Prostate gland (tissue), 2 donors: Measurements from ENCODE around the gene WNT3A. TPM values are rescaled to one million over a fixed set of nuclear protein-coding genes. Genes with fewer than 3 reads are reported as not detected.

Experiments used
- DNase-seq: peaks from one replicate; pipeline ENCODE4 v3.0.0-alpha.2; 2019; ENCODE audit warnings: low spot score
- H3K27ac ChIP-seq, 2 donors: fragments of 200-600 bp; sonication (generic); 2 replicates each; pipeline ENCODE4 v1.5.1; 2017 to 2019
- H3K27me3 ChIP-seq: fragments of 200-600 bp; sonication (generic); replicated peaks from 2 replicates; pipeline ENCODE4 v1.5.1; 2019; ENCODE audit not compliant: insufficient read depth
- H3K36me3 ChIP-seq, 2 donors: fragments of 200-600 bp; sonication (generic); 1 replicate in 1 of 2; 2 replicates in 1 of 2; pipeline versions ENCODE4 v1.5.1 to v1.8.1; 2017 to 2019
- H3K4me1 ChIP-seq: fragments of 200-600 bp; sonication (generic); replicated peaks from 2 replicates; pipeline ENCODE4 v1.5.1; 2019
- H3K4me3 ChIP-seq, 2 donors: fragments of 200-600 bp; sonication (generic); 2 replicates each; pipeline ENCODE4 v1.5.1; 2017 to 2019
- H3K9me3 ChIP-seq: fragments of 200-600 bp; sonication (generic); 2 replicates; pipeline ENCODE4 v1.5.1; 2017
- POLR2A ChIP-seq: fragments of 450-650 bp; IDR thresholded peaks from one replicate; pipeline ENCODE4 v1.6.1; 2016; ENCODE audit warnings: antibody characterized with exemption, mild to moderate bottlenecking
- POLR2AphosphoS5 ChIP-seq: sonication (generic); formaldehyde crosslinking; IDR thresholded peaks from one replicate; pipeline ENCODE4 v1.6.1; 2017; ENCODE audit warnings: antibody characterized with exemption
- WGBS: methylation state at CpG from one replicate; pipeline ENCODE4 v1.1.5; 2018; 5-methylcytosine and 5-hydroxymethylcytosine counted together
- intact Hi-C: fragments of 100-400 bp; cut with DNase I; formaldehyde crosslinking; loops from one replicate; pipeline ENCODE4 v1.14.2; 2022
- total RNA-seq, 2 donors: library from RNA; depleted of rRNA; stranded (reverse); fragments of >200 nt; gene quantifications; one replicate each; pipeline ENCODE4 v1.1.0, GENCODE V29; 2016
- TF ChIP-seq, protein P1 (sequence below), 4 experiments: fragments of 200-600 bp in 2 of 4; fragments of 450-650 bp in 2 of 4; sonication (generic) in 2 of 4; IDR thresholded peaks; 1 replicate in 3 of 4; 2 replicates in 1 of 4; pipeline ENCODE4 v1.5.1; 2016 to 2019; ENCODE audit warnings: antibody characterized with exemption in 4 of 4, mild to moderate bottlenecking in 2 of 4, moderate library complexity in 2 of 4

The WNT3A gene
- total RNA-seq, 2 donors from 2014 or later = 2.4 to 4.8 TPM

DNA sequence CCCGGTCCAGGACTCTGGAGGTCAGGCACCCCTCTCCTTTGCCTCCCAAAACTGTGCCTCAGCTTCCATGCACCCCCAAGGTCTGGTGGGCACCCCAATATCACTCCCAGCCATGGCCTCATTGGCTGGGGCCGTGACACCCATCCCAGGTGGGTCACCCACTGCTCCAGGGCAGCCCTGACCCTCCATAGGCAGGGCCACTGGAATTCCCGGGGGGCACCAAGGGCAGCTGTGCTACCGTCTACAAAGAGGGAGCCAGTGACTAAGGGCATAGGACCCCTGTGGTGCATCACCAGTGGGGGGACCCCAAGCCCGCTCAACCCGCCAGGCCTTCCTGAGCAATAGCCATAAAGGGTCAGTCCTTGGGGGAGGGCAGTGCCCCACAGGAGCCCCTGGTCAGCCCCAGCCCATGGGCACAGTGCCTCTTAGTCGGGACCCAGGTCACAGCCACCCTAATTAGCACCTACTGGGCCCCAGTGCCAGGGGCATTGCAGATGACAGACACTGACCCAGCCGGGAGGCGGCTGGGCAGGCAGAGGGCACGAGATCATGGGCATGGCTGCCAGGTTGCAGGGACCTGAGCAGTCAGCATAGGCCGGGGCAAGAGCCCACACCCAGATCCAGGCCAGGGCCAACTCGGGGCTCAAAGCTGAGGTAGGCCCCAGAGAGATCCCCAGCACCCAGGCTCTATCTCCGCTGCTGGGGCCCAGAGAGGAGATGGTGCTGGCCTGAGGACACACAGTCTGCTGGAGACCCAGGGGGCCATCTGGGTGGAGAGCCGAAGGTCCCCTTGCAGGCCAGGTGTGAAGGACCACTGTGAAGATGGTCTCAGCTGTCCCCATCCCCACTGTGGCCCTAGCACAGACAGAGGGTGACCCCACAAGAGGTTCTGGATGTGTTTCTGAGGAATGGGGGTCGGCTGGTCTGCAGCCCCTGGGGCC is 56.7 kb downstream of the WNT3A start:
- TF ChIP-seq, protein P1, sequence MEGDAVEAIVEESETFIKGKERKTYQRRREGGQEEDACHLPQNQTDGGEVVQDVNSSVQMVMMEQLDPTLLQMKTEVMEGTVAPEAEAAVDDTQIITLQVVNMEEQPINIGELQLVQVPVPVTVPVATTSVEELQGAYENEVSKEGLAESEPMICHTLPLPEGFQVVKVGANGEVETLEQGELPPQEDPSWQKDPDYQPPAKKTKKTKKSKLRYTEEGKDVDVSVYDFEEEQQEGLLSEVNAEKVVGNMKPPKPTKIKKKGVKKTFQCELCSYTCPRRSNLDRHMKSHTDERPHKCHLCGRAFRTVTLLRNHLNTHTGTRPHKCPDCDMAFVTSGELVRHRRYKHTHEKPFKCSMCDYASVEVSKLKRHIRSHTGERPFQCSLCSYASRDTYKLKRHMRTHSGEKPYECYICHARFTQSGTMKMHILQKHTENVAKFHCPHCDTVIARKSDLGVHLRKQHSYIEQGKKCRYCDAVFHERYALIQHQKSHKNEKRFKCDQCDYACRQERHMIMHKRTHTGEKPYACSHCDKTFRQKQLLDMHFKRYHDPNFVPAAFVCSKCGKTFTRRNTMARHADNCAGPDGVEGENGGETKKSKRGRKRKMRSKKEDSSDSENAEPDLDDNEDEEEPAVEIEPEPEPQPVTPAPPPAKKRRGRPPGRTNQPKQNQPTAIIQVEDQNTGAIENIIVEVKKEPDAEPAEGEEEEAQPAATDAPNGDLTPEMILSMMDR (IDR thresholded peaks at IDR 0.05) = no peak
- no peak for TF ChIP-seq POLR2A
- intact Hi-C loops = no loop called here
- peaks cover 14% of the 10 kb centered on the region for H3K27me3 ChIP-seq
- no peak overlapping the region for H3K4me3 ChIP-seq
- WGBS = 91% methylated on average over 10 of the region's 15 CpGs
- H3K4me1 ChIP-seq = no peaks in the 10 kb centered on the region
- no peaks in the 10 kb centered on the region for H3K9me3 ChIP-seq
- no peak overlapping the region for H3K27ac ChIP-seq
- no peaks in the 10 kb centered on the region for H3K36me3 ChIP-seq
- no peak for DNase-seq

DNA sequence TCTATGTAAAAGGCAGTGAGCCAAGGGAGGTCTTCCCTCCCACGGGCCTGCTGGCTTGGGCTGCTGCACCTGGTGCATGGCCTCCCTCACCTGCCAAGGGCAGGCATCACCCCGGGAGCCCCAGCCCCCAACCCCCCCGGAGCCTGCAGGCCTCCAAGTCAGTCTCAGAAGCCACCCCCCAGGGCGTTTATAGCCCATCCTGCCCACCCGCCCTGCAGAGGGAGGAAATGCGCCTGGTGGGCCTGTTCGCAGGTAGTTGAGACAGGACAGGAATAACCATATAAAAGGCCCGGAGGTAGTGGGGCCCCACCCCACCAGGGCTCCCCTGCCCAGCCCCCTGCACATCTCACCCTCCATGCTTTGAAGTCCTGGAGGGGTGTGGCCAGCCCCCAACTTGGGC is 57.5 kb downstream of the WNT3A start:
- Histone ChIP-seq H3K36me3 (no peaks in the 10 kb centered on the region), H3K9me3 (no peaks in the 10 kb centered on the region), H3K27ac (no peak overlapping the region), H3K27me3 (peaks cover 14% of the 10 kb centered on the region), H3K4me1 (no peaks in the 10 kb centered on the region), H3K4me3 (no peak overlapping the region)
- TF ChIP-seq POLR2AphosphoS5 = no peak
- intact Hi-C loops = no loop called here
- no peak for DNase-seq
- 47% methylated on average over 8 of the region's 8 CpGs for WGBS

DNA sequence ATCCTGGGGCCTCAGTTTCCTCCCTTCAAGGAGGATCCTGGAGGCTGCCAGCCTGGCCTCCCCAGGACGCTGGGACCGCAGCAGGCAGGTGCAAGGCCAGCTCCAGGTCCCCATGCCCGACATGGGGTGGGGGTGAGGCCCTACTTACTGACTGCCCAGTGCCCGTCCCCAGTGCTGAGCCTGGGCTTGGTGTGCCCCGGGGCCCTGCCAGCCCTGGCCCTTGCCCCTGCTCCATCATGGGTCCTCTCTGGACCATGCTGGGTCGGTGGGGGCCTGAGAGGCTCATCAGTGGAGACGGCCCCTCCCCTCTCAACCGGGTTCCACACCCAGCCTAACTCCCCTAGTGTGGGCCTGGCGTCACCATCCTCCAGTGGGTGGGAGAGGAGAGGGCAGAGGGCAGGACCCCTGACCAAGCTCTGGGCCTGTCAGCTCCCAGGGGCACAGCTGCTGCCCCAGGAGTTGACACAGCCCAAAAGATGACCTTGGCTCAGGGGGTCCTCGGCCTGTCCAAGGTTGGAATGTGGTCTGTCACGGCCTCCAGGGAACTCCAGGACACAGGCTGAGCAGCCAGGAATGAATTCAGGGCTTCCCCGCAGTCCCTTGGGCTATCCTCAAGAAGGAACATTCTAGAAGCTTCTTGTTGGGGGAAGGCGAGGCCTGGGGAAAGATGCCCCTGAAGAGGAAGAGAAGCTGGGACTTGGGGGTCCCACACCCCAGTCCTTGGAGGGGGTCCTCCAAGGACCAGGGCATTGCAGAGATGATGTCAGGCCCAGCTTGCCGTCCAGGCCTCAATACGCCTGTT is 58.1 kb downstream of the WNT3A start:
- no peaks in the 10 kb centered on the region for H3K36me3 ChIP-seq
- intact Hi-C loops = no loop called here
- no peaks in the 10 kb centered on the region for H3K4me1 ChIP-seq
- no peak for TF ChIP-seq POLR2A
- no peak for TF ChIP-seq POLR2AphosphoS5
- TF ChIP-seq, protein P1 (IDR thresholded peaks at IDR 0.05) = no peak
- peaks cover 14% of the 10 kb centered on the region for H3K27me3 ChIP-seq
- no peaks in the 10 kb centered on the region for H3K9me3 ChIP-seq
- no peak for DNase-seq
- H3K27ac ChIP-seq = no peak overlapping the region
- H3K4me3 ChIP-seq = no peak overlapping the region
- WGBS = 89% methylated on average over 9 of the region's 15 CpGs

DNA sequence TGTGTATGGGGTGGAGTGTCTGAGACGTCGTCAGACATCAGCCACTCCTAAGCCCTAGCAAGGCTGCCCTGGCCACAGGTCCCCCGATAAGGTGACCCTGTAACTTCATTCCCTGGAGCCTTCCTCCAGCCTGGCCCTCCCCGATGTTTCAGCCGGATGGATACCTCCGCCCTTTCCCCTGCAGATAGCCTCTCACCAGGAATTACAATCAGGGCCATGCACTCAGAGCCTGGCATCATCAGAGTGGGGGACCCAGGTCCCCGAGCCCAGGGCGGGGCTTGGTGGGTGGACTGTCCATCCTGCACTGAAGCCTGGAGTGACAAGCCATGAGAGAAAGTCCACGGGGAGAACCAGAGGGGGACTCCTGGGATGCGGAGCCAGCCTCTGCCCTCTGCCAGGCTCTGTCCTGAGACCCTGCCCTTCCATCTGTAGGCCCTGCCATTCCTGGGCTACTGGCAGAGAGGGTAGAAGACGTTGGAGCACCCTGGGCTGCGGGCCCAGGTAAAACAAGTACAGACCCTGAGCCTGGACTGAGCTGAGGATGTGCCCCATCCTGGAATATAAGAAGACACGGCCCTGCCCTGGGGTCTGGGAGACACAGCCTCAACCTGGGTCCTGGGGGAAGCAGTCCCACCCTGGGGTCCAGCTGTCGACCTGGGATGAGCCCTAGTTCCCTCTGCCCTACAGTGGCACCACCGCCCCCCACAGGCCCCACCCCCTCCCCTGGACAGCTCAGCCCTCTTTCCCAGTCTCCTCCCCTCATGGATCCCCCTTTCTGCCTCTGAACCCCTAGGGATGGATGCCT is 58.9 kb downstream of the WNT3A start:
- Histone ChIP-seq H3K4me3 (no peak overlapping the region), H3K36me3 (no peaks in the 10 kb centered on the region), H3K27me3 (peaks cover 14% of the 10 kb centered on the region), H3K27ac (no peak overlapping the region), H3K4me1 (no peaks in the 10 kb centered on the region), H3K9me3 (no peaks in the 10 kb centered on the region)
- intact Hi-C loops = no loop called here
- no peak for TF ChIP-seq POLR2A
- no peak for TF ChIP-seq POLR2AphosphoS5
- no peak for DNase-seq
- 73% methylated on average over 12 of the region's 15 CpGs for WGBS

DNA sequence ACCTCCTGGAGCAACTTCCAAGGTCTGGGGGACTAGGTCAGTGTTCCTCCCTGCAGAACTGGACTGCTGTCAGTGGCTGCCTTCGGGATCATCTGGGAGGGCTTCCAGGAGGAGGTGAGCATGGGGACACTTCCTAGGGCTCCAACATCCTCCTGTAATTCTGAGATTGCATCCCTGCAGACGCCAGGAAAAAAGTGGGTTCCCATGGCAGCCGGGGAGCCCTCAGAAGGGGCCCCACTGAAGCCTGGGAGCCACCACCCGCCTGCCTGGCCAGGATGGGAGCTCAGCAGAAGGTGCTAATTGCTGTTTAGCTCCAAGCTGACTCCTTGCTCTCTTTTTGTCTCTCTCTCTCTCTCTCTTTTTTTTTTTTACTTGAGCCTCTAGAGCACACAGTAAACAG is 59.6 kb downstream of the WNT3A start:
- H3K27ac ChIP-seq = no peak overlapping the region
- H3K27me3 ChIP-seq = peaks cover 12% of the 10 kb centered on the region
- no peaks in the 10 kb centered on the region for H3K4me1 ChIP-seq
- TF ChIP-seq, protein P1 (IDR thresholded peaks at IDR 0.05) = no peak
- TF ChIP-seq POLR2A (no peak), POLR2AphosphoS5 (no peak)
- WGBS = 21% methylated on average over 4 of the region's 4 CpGs
- intact Hi-C loops = no loop called here
- no peaks in the 10 kb centered on the region for H3K36me3 ChIP-seq
- no peaks in the 10 kb centered on the region for H3K9me3 ChIP-seq
- no peak for DNase-seq
- no peak overlapping the region for H3K4me3 ChIP-seq
